Renal pelvis (tissue), 12 donors: ENCODE measurements around the gene OLAH. TPM values are rescaled to one million over a fixed set of nuclear protein-coding genes. Genes with fewer than 3 reads are reported as not detected.
"Not testable (repeated sequence)": the region's sequence is repeated elsewhere in the genome, so short reads cannot be mapped to it uniquely, and the experiment has no call there.

ENCODE experiments used
- DNase-seq: peaks from one replicate; pipeline ENCODE4 v3.0.0-alpha.2; 2013
- long read RNA-seq, 16 experiments: transcript quantifications; one replicate each; lab custom pipeline, GENCODE V29; 2026
- polyA plus RNA-seq, 3 donors: library from polyadenylated mRNA; unstranded; fragments of 120-200 nt; gene quantifications; one replicate each; pipeline ENCODE4 v1.2.1, GENCODE V29; 2013; ENCODE audit not compliant: insufficient read length in 3 of 3

Gene OLAH
- polyA plus RNA-seq: 1 to 10 TPM in 1 of 3 donors, under 1 TPM in 2; 0.34 to 1.0 (median 0.68) TPM
- long read RNA-seq, donor 1: 0 reads
- long read RNA-seq, donor 2: 0 reads
- long read RNA-seq, donor 3: 0 reads
- long read RNA-seq, donor 4: 0 reads
- long read RNA-seq, donor 5: 0 reads
- long read RNA-seq, donor 6: 0 reads
- long read RNA-seq, donor 7: 0 reads
- long read RNA-seq, donor 8: 0 reads
- long read RNA-seq, donor 9: 0 reads
- long read RNA-seq, donor 10: 0 reads
- long read RNA-seq, donor 11: 0 reads
- long read RNA-seq, donor 12: 0 reads
- long read RNA-seq, donor 13: 0 reads
- long read RNA-seq, donor 14: 0 reads
- long read RNA-seq, donor 15: 0 reads
- long read RNA-seq, donor 16: 0 reads

DNA sequence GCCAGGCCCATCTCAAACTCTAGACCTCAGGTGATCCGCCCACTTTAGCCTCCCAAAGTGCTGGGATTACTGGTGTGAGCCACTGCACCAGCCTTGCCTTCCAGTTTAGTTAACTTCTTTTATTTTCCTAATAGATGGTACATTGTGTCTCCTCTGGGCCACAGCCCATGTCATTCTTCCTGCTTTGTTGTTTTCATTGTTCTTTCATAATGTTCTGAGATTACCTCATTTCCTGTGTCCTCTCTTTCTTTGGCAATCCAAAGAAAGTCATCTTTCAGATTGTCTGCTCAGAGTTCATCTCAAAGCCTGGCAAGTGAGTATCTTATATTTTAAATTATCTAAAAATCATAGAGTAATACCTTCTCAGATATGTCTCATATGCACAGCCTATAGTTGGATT lies at the start of gene OLAH:
Gene OLAH (plus strand): TSS at position 270 of the 400 bp plus-strand sequence. CDS start 3,346 bp downstream, outside the sequence.
- no peak for DNase-seq

GRCh38 chr10:14995964-14996565 lies 47.7 kb upstream of the OLAH start:
- DNase-seq: no peak

DNA sequence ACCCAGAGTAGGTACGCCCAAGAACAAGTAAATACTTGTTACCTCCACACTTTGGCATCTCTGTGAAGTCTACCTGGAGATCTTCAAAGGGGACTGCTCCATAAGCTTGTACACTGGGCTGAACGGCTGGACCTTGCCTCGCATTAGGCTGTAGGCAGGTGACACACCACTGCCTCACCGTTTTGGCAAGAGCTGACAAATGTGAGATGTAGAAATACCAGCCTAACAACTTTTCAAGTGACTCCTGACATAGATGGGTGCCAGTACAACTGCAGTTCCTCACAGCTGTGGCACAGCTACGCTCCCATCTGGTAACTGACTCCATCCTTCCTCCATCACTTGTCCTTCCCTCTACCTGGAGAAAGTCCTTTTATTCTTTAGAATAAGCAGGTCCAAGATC lies 30.2 kb upstream of the OLAH start:
- not testable (repeated sequence) for DNase-seq

GRCh38 chr10:15015451-15015850 lies 28.3 kb upstream of the OLAH start:
- no peak for DNase-seq

DNA sequence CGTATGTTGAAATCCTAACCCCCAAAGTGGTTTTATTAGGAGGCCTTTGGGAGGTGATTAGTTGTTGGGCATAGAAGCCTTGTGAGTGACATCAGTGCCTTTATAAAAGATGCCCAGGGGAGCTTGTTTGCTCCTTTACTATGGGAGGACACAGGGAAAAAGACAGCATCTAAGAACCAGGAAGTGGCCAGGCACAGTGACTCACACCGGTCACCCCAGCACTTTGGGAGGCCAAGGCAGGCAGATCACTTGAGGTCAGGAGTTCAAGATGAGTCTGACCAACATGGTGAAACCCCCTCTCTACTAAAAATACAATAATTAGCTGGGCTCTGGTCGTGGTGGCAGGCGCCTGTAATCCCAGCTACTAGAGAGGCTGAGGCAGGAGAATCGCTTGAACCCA lies 22.8 kb upstream of the OLAH start:
- DNase-seq: not testable (repeated sequence)

GRCh38 chr10:15023079-15023478 lies 20.7 kb upstream of the OLAH start:
- DNase-seq: not testable (repeated sequence)

- DNase-seq: not testable (repeated sequence)
These were observed 19.4 kb upstream of the OLAH start for GRCh38 chr10:15024017-15025004.

DNA sequence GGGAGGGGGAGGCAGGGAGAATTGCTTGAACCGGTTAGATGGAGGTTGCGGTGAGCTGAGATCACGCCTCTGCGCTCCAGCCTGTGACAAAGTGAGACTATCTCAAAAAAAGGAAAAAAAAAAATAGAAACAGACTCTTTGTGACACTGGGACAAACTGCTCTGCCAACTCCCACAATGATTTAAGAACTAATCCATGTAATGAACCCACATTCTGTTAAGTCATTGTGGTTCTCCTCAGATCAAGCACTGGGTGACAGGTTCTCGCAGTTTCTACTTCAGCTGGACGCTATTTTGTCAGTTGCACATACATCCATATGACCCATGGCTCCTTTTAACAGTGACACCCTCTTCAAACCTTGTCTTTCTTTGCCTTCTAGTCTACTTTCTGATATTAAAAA lies 18.7 kb upstream of the OLAH start:
- DNase-seq: not testable (repeated sequence)

GRCh38 chr10:15027741-15028140 lies 16.0 kb upstream of the OLAH start:
- DNase-seq: no peak

- no peak for DNase-seq
These were observed 8.1 kb upstream of the OLAH start for GRCh38 chr10:15035385-15036301.

GRCh38 chr10:15037691-15038090 lies 6.1 kb upstream of the OLAH start:
- DNase-seq: no peak

GRCh38 chr10:15038416-15038815 lies 5.3 kb upstream of the OLAH start:
- DNase-seq: no peak

- no peak for DNase-seq
These were observed 1.6 kb downstream of the OLAH start for GRCh38 chr10:15045380-15045779.

- peak; percentile 54 for DNase-seq
These were observed 2.9 kb downstream of the OLAH start for GRCh38 chr10:15046626-15047025.

DNA sequence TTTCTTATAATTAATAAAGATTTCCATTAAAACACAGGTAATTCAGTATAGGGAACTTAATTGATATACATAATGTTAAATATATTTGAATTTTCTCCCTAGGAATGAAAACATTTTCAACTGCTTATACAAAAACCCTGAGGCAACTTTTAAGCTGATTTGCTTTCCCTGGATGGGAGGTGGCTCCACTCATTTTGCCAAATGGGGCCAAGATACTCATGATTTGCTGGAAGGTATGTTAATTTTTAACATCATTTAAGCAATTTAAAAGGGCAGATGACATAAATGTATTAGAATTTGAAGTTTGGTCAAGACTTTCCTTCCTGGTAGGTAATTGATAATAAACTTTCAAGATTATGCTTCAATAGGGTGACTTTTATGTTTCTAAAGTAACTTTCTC lies 5.8 kb downstream of the OLAH start:
- no peak for DNase-seq

GRCh38 chr10:15052121-15052520 lies 8.4 kb downstream of the OLAH start:
- no peak for DNase-seq

DNA sequence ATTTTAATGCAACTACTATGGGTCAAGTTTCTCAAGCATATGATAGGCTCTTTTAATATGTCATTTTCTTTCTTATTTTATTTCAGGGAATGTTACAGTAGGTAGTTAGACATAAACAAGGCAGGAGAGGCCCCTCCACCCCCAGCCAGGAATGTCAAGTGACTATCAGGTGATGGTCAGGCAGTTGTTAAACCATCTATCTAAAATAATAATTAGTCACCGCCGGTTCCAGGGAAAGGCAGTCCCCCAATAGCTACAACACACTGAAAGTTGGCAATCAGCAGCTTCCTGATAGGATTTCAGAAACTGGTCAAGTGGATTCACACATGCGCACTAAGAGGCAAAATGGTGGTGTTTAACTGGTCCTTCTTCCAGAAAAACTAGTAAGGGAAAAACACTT lies 9.3 kb downstream of the OLAH start:
- DNase-seq: no peak

GRCh38 chr10:15058689-15059088 lies 14.9 kb downstream of the OLAH start:
- no peak for DNase-seq

DNA sequence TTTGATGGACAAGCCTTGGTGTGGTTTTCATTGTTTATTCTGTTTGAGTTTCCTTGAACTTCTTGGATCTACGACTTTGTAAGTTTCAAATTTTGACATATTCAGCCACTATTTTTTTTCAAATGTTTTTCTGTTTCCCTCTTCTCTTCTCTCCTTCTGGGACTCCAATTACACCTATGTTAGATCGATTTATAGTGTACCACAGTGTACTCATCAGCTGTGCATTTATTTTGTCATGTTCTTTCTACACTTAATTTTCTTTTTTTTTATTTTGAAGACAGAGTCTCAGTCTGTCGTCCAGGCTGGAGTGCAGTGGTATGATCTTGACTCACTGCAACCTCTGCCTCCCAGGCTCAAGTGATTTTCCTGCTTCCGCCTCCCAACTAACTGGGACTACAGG lies 16.2 kb downstream of the OLAH start:
- no peak for DNase-seq

DNA sequence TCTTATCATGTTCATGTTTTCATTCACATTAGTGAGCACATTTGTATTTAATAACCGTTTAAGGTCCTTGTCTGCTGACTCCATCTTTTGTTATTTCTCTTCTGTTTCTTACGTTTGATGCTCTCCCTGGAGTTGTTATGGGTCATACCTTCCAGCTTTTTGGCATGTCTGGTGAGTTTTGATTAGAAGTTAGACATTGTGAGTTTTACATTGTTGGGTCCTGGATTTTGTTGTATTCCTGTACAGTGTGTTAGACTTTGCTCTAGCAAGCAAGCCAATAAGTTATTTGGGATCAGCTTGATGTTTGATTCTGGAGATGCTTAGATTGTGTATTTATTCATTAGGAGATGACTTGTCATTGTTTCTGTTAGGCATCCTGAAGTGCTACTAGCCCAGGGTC lies 16.9 kb downstream of the OLAH start:
- no peak for DNase-seq

DNA sequence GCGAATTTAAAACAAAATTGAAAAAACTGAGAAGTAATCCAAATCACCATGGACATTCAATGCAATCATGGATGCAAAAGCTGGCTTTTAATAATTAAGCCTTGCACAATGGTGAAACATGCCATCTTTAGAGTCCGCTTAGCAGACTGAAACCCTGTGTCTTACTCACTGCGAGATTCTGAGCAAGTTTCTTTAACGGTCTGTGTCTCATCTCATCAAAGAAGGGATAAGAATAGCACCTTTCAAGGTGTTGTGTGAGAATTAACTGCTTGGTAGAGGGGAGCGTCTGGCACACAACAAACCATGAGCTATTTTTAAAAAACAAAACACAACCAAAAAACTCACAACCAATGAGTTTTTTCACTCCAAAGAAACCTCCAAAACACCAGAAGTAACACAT lies 23.4 kb downstream of the OLAH start:
- DNase-seq: no peak
